A549 (cell line): ENCODE measurements around the gene LGR6. TPM values are rescaled to one million over a fixed set of nuclear protein-coding genes. Genes with fewer than 3 reads are reported as not detected.
A peak's percentile ranks its signal among the peaks of the same experiment; 100 is the strongest.

Experiments used
- ATAC-seq, 2 experiments: fragments of 200-7000 bp in 1 of 2; fragments of >200 bp in 1 of 2; cut with Nextera tagmentation in 1 of 2; cut with Tn5 transposase in 1 of 2; 3 replicates each; pipeline versions ENCODE4 v1.8.0 to v1.9.1; 2018 to 2020; ENCODE audit warnings: mild to moderate bottlenecking in 1 of 2, moderate library complexity in 1 of 2
- CTCF ChIA-PET: fragments of 300-600 bp; sonication (Branson Sonifier 250); formaldehyde crosslinking; extraction: SDS; loops from one replicate; lab custom pipeline; 2021; ENCODE audit warnings: antibody characterized with exemption, inconsistent platforms; lab: Yijun Ruan, JAX
- POLR2A ChIA-PET: fragments of 350-600 bp; formaldehyde crosslinking; extraction: SDS; loops from one replicate; lab custom pipeline; 2021; ENCODE audit warnings: antibody characterized with exemption, inconsistent platforms; lab: Yijun Ruan, JAX
- DNase-seq, 2 experiments: peaks; one replicate each; pipeline versions ENCODE4 v3.0.0 to v3.0.0-alpha.2; 2011 to 2016; ENCODE audit warnings: low read depth in 1 of 2, low spot score in 1 of 2
- FAIRE-seq: peaks from 2 replicates; lab custom pipeline; 2011; peaks lifted over from hg19 to GRCh38; lab: Jason Lieb, UNC
- H3K27ac ChIP-seq, 2 experiments: fragments of >200 bp; sonication (Bioruptor Twin); formaldehyde crosslinking; 3 replicates each; pipeline ENCODE4 v1.5.1; 2016 to 2017
- H3K4me1 ChIP-seq: fragments of >200 bp; sonication (Bioruptor Twin); formaldehyde crosslinking; 3 replicates; pipeline ENCODE4 v1.6.1; 2016
- H3K4me2 ChIP-seq: fragments of >200 bp; sonication (Bioruptor Twin); formaldehyde crosslinking; 3 replicates; pipeline ENCODE4 v1.6.1; 2016
- H3K4me3 ChIP-seq: fragments of >200 bp; sonication (Bioruptor Twin); formaldehyde crosslinking; 3 replicates; pipeline ENCODE4 v1.5.1; 2016
- H3K9me3 ChIP-seq: fragments of >200 bp; sonication (Bioruptor Twin); formaldehyde crosslinking; 3 replicates; pipeline ENCODE4 v1.6.1; 2016
- CEBPB ChIP-seq, 2 experiments: fragments of >200 bp in 1 of 2; sonication (Bioruptor Twin) in 1 of 2; formaldehyde crosslinking in 1 of 2; IDR thresholded peaks; 2 replicates each; pipeline ENCODE4 v1.6.1; 2012 to 2016
- EP300 ChIP-seq, 2 experiments: fragments of >200 bp; sonication (Bioruptor Twin); formaldehyde crosslinking; IDR thresholded peaks; 2 replicates in 1 of 2; 3 replicates in 1 of 2; pipeline ENCODE4 v1.6.1; 2016 to 2017
- FOSL2 ChIP-seq, 2 experiments: fragments of 450-650 bp in 1 of 2; fragments of >200 bp in 1 of 2; sonication (Bioruptor Twin) in 1 of 2; formaldehyde crosslinking; IDR thresholded peaks; 2 replicates each; pipeline versions ENCODE4 v1.5.0 to v1.6.1; 2016 to 2020; ENCODE audit warnings: mild to moderate bottlenecking in 1 of 2, moderate library complexity in 1 of 2
- HEYL ChIP-seq: fragments of 250-450 bp; sonication (Bioruptor Pico); IDR thresholded peaks from 2 replicates; pipeline ENCODE4 v1.8.0; 2021; ENCODE audit warnings: mild to moderate bottlenecking, moderate library complexity
- HOXB5 ChIP-seq: fragments of 250-450 bp; sonication (Bioruptor Pico); IDR thresholded peaks from 2 replicates; pipeline ENCODE4 v1.5.0; 2020; ENCODE audit warnings: mild to moderate bottlenecking, moderate library complexity
- JUN ChIP-seq, 2 experiments: fragments of >200 bp; sonication (Bioruptor Twin); formaldehyde crosslinking; IDR thresholded peaks; 2 replicates in 1 of 2; 3 replicates in 1 of 2; pipeline ENCODE4 v1.6.1; 2016 to 2017
- KDM5A ChIP-seq: fragments of 200-600 bp; sonication (generic); IDR thresholded peaks from 2 replicates; pipeline ENCODE4 v1.6.1; 2016; ENCODE audit warnings: antibody characterized with exemption, mild to moderate bottlenecking
- MAZ ChIP-seq: fragments of 150-350 bp; IDR thresholded peaks from 2 replicates; pipeline ENCODE4 v1.6.1; 2014; ENCODE audit warnings: antibody characterized with exemption, low read depth, low read length, borderline replicate concordance
- NPAS2 ChIP-seq: fragments of 250-450 bp; sonication (Bioruptor Pico); IDR thresholded peaks from 2 replicates; pipeline ENCODE4 v1.8.0; 2022; ENCODE audit warnings: mild to moderate bottlenecking, moderate library complexity, borderline replicate concordance
- POLR2A ChIP-seq: IDR thresholded peaks from 2 replicates; pipeline ENCODE4 v1.6.1; 2012; ENCODE audit warnings: mild to moderate bottlenecking, low read length
- ZSCAN20 ChIP-seq: fragments of 250-450 bp; sonication (Bioruptor Pico); IDR thresholded peaks from 2 replicates; pipeline ENCODE4 v1.8.0; 2022; ENCODE audit warnings: mild to moderate bottlenecking, moderate library complexity
- WGBS: methylation state at CpG from one replicate; pipeline ENCODE4 v1.1.6; 2017; ENCODE audit errors: missing lambda C conversion rate; 5-methylcytosine and 5-hydroxymethylcytosine counted together
- polyA plus RNA-seq, 4 experiments: library from polyadenylated mRNA; depleted of rRNA in 3 of 4; stranded (reverse); fragments of >200 nt; fragmentation: RNase III in 1 of 4; extraction: RNeasy Plus Mini Kit Qiagen cat#74134 plus additional on column Dnase treatment in 1 of 4; gene quantifications; 2 replicates in 3 of 4; 3 replicates in 1 of 4; pipeline ENCODE4 v1.2.3, GENCODE V29; 2011 to 2017
- TF ChIP-seq, protein P1 (sequence below): fragments of 200-600 bp; sonication (generic); IDR thresholded peaks from 2 replicates; pipeline ENCODE4 v1.6.1; 2016; ENCODE audit warnings: antibody characterized with exemption, mild to moderate bottlenecking, moderate library complexity
- TF ChIP-seq, protein P2 (sequence below): IDR thresholded peaks from 2 replicates; pipeline ENCODE4 v1.6.1; 2012
- TF ChIP-seq, protein P3 (sequence below): fragments of 250-450 bp; sonication (Bioruptor Pico); IDR thresholded peaks from 2 replicates; pipeline ENCODE4 v1.5.0; 2021; ENCODE audit warnings: mild to moderate bottlenecking, moderate library complexity, borderline replicate concordance

Gene LGR6
- polyA plus RNA-seq, 2 of the 4 experiments (the other 2 are of a cell fraction) = 0.84 to 1.1 TPM

DNA sequence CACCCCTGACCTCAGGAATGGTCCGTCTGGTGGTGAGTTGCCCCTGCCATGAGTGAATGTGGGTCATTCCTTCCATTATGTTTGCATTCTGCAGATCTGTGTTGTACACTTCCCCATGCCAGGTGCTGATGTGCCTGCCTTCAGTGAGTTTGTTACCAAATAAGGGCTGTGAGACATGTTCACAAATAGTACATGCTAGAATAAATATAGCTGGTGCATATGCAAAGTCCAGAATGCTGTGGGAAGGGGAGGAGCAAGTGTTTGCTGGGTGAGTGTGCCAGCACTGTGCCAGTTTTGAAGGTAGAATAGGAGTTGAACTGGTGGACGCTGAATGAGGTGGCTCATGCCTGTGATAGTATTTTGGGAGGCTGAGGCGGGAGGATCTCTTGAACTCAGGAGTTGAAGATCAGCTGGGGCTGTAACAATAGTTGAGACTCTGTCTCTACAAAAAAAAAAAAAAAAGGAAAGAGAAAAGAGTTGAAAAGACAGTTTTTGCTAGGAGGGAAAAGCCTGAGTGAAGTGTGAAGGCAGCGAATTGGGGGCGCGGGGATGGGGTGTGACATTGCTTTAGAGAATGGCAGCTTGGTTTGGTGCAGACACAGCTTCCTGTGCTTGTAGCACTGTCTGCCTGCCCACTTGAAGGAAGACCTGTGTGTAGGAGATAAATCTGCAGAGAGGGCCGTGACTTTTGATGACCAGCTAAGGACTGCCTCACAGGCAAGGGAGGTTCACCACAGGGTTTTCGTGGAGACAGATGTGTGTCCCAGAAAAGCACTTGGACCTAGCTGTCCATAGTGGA lies 61.1 kb downstream of the LGR6 start:
- 81% methylated on average over 8 of the region's 8 CpGs for WGBS
- TF ChIP-seq EP300 (IDR thresholded peaks at IDR 0.05) (no peak), FOSL2 (IDR thresholded peaks at IDR 0.05) (no peak), FOSL2 (CRISPR knock-in tag; IDR thresholded peaks at IDR 0.05) (no peak), HOXB5 (CRISPR knock-in tag) (no peak)
- TF ChIP-seq, protein P1, sequence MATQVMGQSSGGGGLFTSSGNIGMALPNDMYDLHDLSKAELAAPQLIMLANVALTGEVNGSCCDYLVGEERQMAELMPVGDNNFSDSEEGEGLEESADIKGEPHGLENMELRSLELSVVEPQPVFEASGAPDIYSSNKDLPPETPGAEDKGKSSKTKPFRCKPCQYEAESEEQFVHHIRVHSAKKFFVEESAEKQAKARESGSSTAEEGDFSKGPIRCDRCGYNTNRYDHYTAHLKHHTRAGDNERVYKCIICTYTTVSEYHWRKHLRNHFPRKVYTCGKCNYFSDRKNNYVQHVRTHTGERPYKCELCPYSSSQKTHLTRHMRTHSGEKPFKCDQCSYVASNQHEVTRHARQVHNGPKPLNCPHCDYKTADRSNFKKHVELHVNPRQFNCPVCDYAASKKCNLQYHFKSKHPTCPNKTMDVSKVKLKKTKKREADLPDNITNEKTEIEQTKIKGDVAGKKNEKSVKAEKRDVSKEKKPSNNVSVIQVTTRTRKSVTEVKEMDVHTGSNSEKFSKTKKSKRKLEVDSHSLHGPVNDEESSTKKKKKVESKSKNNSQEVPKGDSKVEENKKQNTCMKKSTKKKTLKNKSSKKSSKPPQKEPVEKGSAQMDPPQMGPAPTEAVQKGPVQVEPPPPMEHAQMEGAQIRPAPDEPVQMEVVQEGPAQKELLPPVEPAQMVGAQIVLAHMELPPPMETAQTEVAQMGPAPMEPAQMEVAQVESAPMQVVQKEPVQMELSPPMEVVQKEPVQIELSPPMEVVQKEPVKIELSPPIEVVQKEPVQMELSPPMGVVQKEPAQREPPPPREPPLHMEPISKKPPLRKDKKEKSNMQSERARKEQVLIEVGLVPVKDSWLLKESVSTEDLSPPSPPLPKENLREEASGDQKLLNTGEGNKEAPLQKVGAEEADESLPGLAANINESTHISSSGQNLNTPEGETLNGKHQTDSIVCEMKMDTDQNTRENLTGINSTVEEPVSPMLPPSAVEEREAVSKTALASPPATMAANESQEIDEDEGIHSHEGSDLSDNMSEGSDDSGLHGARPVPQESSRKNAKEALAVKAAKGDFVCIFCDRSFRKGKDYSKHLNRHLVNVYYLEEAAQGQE = no peak
- TF ChIP-seq, protein P2, sequence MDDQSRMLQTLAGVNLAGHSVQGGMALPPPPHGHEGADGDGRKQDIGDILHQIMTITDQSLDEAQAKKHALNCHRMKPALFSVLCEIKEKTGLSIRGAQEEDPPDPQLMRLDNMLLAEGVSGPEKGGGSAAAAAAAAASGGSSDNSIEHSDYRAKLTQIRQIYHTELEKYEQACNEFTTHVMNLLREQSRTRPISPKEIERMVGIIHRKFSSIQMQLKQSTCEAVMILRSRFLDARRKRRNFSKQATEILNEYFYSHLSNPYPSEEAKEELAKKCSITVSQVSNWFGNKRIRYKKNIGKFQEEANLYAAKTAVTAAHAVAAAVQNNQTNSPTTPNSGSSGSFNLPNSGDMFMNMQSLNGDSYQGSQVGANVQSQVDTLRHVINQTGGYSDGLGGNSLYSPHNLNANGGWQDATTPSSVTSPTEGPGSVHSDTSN = no peak
- CTCF ChIA-PET = interaction anchor here (0.7 to 6.6 kb wide), 8 partner anchors 17 to 87 kb away, joined by 3 to 34 read pairs (median 5); partner anchors contain the start of genes LGR6 and UBE2T

DNA sequence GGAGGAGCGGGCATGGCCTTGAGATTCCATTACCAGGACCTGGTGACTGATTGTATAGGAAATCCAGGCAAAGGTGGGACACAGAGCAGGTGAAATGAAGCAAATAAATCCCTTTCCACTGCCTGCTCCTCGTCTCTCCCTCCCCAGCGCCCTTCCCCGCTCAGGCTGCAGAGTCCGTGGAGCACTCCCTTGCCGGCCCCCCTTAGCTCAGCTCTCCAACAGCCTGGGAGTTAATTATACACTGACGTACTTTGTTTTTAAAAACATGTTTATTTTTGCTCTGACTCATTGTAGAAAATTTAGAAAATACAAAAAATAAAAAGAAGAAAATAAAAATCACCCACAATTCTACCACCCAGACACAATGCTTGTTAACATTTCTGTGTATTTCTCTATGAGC lies 61.7 kb downstream of the LGR6 start:
- no peak for TF ChIP-seq ZSCAN20
- no peak for TF ChIP-seq POLR2A
- TF ChIP-seq JUN (IDR thresholded peaks at IDR 0.05) = no peak
- TF ChIP-seq HOXB5 (CRISPR knock-in tag) = no peak
- TF ChIP-seq CEBPB (IDR thresholded peaks at IDR 0.05) = no peak
- TF ChIP-seq KDM5A = no peak
- TF ChIP-seq, protein P3, sequence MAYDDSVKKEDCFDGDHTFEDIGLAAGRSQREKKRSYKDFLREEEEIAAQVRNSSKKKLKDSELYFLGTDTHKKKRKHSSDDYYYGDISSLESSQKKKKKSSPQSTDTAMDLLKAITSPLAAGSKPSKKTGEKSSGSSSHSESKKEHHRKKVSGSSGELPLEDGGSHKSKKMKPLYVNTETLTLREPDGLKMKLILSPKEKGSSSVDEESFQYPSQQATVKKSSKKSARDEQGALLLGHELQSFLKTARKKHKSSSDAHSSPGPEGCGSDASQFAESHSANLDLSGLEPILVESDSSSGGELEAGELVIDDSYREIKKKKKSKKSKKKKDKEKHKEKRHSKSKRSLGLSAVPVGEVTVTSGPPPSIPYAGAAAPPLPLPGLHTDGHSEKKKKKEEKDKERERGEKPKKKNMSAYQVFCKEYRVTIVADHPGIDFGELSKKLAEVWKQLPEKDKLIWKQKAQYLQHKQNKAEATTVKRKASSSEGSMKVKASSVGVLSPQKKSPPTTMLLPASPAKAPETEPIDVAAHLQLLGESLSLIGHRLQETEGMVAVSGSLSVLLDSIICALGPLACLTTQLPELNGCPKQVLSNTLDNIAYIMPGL (CRISPR knock-in tag) = no peak
- TF ChIP-seq, protein P1 = no peak
- TF ChIP-seq HEYL (CRISPR knock-in tag) = no peak
- TF ChIP-seq NPAS2 (CRISPR knock-in tag) = no peak
- TF ChIP-seq MAZ = no peak
- 61% methylated on average over 7 of the region's 7 CpGs for WGBS
- H3K4me3 ChIP-seq = no peak overlapping the region
- POLR2A ChIA-PET = no interaction called here
- CTCF ChIA-PET = interaction anchor here (0.6 to 6.6 kb wide), 9 partner anchors 18 to 504 kb away, joined by 3 to 34 read pairs (median 4); partner anchors contain the start of genes LGR6 and UBE2T
- H3K9me3 ChIP-seq = no peaks in the 10 kb centered on the region
- DNase-seq (no peak), FAIRE-seq (no peak), ATAC-seq (no peak)
- no peak overlapping the region for H3K27ac ChIP-seq
- no peak overlapping the region for H3K4me2 ChIP-seq
- 0 out of 3 replicates have a peak, but pooled peaks cover 5% of the 10 kb centered on the region for H3K4me1 ChIP-seq

More for the DNA sequence above, 61.1 kb downstream of the LGR6 start:
- POLR2A ChIA-PET = no interaction called here
- H3K9me3 ChIP-seq = no peaks in the 10 kb centered on the region
- no peak overlapping the region for H3K27ac ChIP-seq
- FAIRE-seq (no peak), ATAC-seq (peak; percentile 42 to 57; a peak in 4 of 6 replicates), DNase-seq (peak in 1 of 2 experiments; percentile 36)
- no peak overlapping the region for H3K4me3 ChIP-seq
- no peak overlapping the region for H3K4me2 ChIP-seq
- H3K4me1 ChIP-seq = 0 out of 3 replicates have a peak, but pooled peaks cover 5% of the 10 kb centered on the region
